NT2/D1 (cell line): ENCODE measurements around the gene PLCG2.

Experiments
- DNase-seq: peaks from one replicate; pipeline ENCODE4 v3.0.0-alpha.2; 2011; ENCODE audit warnings: low read depth, low spot score
- H3K27me3 ChIP-seq: 2 replicates; pipeline ENCODE4 v1.6.0; 2011; ENCODE audit warnings: mild to moderate bottlenecking; ENCODE audit not compliant: insufficient read length, insufficient read depth
- H3K36me3 ChIP-seq: 2 replicates; pipeline ENCODE4 v1.6.1; 2011; ENCODE audit warnings: mild to moderate bottlenecking, low read length, mixed read lengths; ENCODE audit not compliant: insufficient read depth, insufficient read length
- H3K4me1 ChIP-seq: 2 replicates; pipeline ENCODE4 v1.5.1; 2011; ENCODE audit not compliant: insufficient read depth, insufficient read length
- H3K4me3 ChIP-seq: 2 replicates; pipeline ENCODE4 v1.5.1; 2011; ENCODE audit warnings: low read depth; ENCODE audit not compliant: insufficient read length
- H3K9ac ChIP-seq: 2 replicates; pipeline ENCODE4 v1.6.0; 2011; ENCODE audit warnings: low read depth; ENCODE audit not compliant: insufficient read length
- H3K9me3 ChIP-seq: 2 replicates; pipeline ENCODE4 v1.5.1; 2011; ENCODE audit warnings: mild to moderate bottlenecking, low read length; ENCODE audit not compliant: insufficient read depth
- SUZ12 ChIP-seq: IDR thresholded peaks from 2 replicates; pipeline ENCODE4 v1.6.1; 2011; ENCODE audit not compliant: insufficient read length, insufficient read depth; ENCODE audit errors: extremely low read depth
- YY1 ChIP-seq: IDR thresholded peaks from 2 replicates; pipeline ENCODE4 v1.6.1; 2011; ENCODE audit not compliant: insufficient read length, insufficient read depth
- ZNF274 ChIP-seq: IDR thresholded peaks from 2 replicates; pipeline ENCODE4 v1.6.1; 2011; ENCODE audit warnings: mild to moderate bottlenecking, low read depth, low read length

PLCG2 gene

GRCh38 chr16:81863630-81864352 is 84.7 kb downstream of the PLCG2 start:
- DNase-seq, result no peak
- peaks cover 7% of the 10 kb centered on the region for H3K4me1 ChIP-seq
- TF ChIP-seq ZNF274 (no peak), SUZ12 (no peak), YY1 (no peak)
- H3K36me3 ChIP-seq, result no peaks in the 10 kb centered on the region
- H3K4me3 ChIP-seq, result no peak overlapping the region
- no peaks in the 10 kb centered on the region for H3K9me3 ChIP-seq
- no peak overlapping the region for H3K9ac ChIP-seq
- no peaks in the 10 kb centered on the region for H3K27me3 ChIP-seq

DNA sequence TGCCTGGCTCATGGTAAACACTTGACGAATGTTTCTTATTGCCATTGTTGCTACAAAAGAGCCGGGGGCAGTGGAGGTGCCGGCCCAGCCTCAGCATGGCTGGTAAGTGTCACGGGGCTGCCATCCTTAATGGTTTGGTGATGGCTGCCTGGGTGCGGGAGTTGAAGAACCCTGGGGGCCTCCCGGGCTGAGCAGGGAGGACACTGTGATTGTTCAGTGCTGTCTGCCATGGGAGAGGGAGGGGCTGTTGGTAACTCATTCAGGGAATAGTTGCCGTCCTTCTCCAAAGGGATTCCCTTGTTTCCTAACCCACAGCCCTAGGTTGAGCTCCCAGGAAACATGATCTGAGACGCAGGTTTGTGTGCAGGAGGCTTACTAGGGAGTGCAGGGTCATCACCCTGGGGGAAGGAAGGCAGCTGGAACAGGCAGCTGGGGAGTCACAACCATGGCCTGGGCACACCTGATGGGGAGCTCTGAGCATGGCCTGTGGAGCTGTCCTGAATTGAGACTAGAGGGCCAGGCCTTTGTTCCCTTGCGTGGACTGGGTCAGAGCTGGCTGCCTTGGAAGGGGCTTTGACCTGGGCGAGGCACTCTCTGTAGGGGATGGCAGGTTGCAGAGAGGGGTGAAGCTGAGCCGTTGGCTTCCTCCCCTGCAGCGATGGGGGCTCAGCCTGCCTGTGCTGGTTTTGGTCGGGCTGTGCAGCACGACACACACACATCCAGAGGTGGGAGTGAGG is 85.7 kb downstream of the PLCG2 start:
- Histone ChIP-seq H3K9ac (no peak overlapping the region), H3K27me3 (no peaks in the 10 kb centered on the region), H3K4me3 (no peak overlapping the region), H3K36me3 (no peaks in the 10 kb centered on the region), H3K4me1 (peaks cover 7% of the 10 kb centered on the region), H3K9me3 (no peaks in the 10 kb centered on the region)
- TF ChIP-seq ZNF274 (no peak), YY1 (no peak), SUZ12 (no peak)
- DNase-seq, result no peak

DNA sequence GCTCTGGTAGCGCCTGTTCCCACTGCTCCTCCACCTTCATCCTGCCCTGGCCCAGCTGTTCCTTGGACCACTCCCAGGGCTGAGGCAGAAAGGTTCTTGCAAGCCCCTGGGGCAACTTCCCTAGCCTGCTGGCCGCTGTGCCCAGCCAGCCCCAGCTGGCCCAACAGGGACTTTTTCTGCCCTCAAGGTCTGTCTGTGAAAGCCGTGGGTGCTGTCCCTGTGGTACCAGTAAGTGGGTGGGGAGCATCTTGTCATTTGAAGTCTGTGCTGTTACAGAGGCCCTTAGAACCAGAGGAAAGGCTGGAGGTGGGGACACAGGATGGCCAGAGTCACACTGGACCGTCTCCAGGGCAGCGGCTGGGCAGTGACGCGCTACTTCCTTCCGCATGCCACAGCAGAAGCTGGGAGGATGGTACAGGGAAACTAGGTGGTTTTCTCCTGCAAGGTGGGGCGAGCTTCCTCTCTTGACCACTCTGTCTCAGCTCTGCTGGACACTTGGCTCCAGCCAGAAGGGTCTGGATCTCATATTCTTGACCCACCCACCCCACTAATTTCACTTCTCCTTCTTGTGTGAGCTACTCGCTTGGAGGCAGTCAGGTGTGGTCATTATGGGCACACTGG is 87.8 kb downstream of the PLCG2 start:
- Histone ChIP-seq H3K4me3 (no peak overlapping the region), H3K4me1 (peaks cover 7% of the 10 kb centered on the region), H3K27me3 (no peaks in the 10 kb centered on the region), H3K36me3 (no peaks in the 10 kb centered on the region), H3K9ac (no peak overlapping the region), H3K9me3 (no peaks in the 10 kb centered on the region)
- no peak for DNase-seq
- TF ChIP-seq ZNF274 (no peak), SUZ12 (no peak), YY1 (no peak)

DNA sequence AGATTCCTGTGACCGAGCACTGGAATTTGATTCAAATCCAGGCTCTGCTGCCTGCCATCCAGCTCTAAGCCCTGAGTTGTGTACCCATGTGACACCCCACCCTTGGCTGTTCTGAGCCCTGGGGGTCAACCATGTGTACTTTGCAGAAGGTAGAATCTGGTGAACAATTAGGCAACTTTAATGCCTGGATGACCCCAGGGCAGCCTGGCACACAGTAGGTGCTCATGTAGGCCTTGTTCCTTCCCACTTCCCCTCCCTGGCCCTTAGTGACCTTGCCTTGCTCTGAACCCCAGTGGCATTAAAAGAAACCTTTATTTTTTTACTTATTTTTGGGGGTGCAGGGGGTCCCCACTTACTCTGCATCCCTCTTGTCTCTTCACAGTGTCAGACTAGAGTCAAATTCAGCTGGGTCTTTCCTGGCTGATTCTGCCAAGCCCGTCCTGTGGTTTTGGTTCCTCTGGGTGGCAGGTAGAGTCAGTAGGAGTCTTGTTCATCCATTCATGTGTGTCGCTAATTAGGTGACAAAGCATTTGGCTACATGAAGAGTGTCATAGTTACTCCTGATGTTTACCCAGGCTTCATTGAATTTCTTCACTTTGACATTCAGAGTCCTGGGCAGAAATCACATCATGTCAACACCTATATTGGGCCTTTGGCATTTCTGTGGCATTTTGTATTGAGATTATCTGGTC is 89.1 kb downstream of the PLCG2 start:
- H3K9me3 ChIP-seq, result no peaks in the 10 kb centered on the region
- H3K9ac ChIP-seq, result no peak overlapping the region
- DNase-seq, result no peak
- H3K36me3 ChIP-seq, result no peaks in the 10 kb centered on the region
- no peaks in the 10 kb centered on the region for H3K27me3 ChIP-seq
- no peak overlapping the region for H3K4me3 ChIP-seq
- TF ChIP-seq ZNF274 (no peak), YY1 (no peak), SUZ12 (no peak)
- peaks cover 7% of the 10 kb centered on the region for H3K4me1 ChIP-seq

GRCh38 chr16:81869326-81869725 is 90.2 kb downstream of the PLCG2 start:
- no peaks in the 10 kb centered on the region for H3K27me3 ChIP-seq
- peaks cover 5% of the 10 kb centered on the region for H3K4me1 ChIP-seq
- H3K4me3 ChIP-seq, result no peak overlapping the region
- H3K36me3 ChIP-seq, result no peaks in the 10 kb centered on the region
- no peak for DNase-seq
- no peaks in the 10 kb centered on the region for H3K9me3 ChIP-seq
- no peak overlapping the region for H3K9ac ChIP-seq
- TF ChIP-seq SUZ12 (no peak), YY1 (no peak), ZNF274 (no peak)

GRCh38 chr16:81873206-81873605 is 94.1 kb downstream of the PLCG2 start:
- H3K4me1 ChIP-seq, result no peaks in the 10 kb centered on the region
- H3K36me3 ChIP-seq, result no peaks in the 10 kb centered on the region
- no peak overlapping the region for H3K9ac ChIP-seq
- no peaks in the 10 kb centered on the region for H3K9me3 ChIP-seq
- TF ChIP-seq ZNF274 (no peak), YY1 (no peak), SUZ12 (no peak)
- DNase-seq, result no peak
- no peaks in the 10 kb centered on the region for H3K27me3 ChIP-seq
- no peak overlapping the region for H3K4me3 ChIP-seq

DNA sequence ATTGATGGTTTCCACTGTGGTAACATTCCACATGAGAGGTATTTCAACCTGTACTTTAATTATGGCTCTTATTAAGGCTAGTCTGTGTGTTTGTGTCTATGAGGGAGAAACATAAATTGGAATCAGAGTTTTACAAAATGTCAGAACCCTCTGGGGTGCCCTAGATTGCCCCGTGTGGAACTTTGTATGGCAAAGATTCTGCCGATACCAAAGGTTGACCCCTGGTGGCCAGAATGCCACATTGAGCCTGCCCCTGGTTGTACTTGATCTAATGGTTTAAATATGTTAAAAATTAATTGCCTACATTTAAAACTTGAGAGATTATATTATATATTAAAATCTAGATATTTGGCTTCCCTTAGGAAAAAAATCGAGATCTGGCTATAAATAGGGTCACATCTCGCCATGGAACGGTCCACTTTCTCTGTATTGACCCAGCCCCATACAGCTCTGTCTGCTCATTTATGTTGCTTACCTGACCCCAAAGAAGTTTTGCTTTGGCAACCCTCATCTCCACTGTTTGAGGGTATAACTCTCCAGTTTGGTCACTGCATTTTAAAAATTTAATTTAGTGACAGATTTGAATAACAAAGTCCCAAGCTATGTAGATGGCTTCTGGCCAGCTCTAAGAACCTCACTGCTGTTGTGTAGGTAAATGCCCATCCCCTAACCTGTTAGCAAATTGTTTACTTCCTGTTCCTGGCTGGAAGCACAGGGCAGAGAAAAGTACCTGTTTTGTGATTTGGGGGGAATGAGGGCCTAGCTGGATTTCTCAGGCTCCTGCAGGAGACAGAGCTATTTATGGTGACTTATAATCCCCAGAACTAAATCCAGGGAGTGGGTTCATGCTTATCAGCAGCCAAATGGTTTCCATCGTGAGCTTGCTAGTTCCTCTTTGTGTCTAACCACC is 95.0 kb downstream of the PLCG2 start:
- no peaks in the 10 kb centered on the region for H3K9me3 ChIP-seq
- H3K36me3 ChIP-seq, result no peaks in the 10 kb centered on the region
- H3K9ac ChIP-seq, result no peak overlapping the region
- H3K4me1 ChIP-seq, result peaks cover 2% of the 10 kb centered on the region
- DNase-seq, result no peak
- no peak overlapping the region for H3K4me3 ChIP-seq
- no peak for TF ChIP-seq SUZ12
- no peak for TF ChIP-seq ZNF274
- no peak for TF ChIP-seq YY1
- H3K27me3 ChIP-seq, result no peaks in the 10 kb centered on the region
